ENCODE results near the gene NLGN1.

The NLGN1 gene

DNA sequence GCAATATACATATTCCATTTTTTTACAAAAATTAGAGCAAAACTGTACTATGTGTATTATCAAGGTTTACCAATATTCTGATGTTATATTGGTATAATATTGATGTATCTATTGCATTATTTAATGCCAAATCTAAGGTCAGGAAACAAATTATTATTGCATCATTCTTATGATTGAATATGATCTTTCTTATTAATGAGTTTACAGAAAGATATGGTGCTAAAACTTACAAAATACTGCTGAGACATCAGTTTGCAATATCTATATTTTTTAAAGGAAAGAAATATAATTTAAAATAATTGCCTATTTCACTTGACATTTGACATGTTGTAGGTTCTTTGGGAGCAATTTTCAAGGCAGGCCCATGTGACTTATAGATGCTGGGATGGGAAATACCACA lies 357.6 kb downstream of the NLGN1 start:
- Histone ChIP-seq H3K27ac (ENCODE audit: low read depth, low read length, poor library complexity, severe bottlenecking) (no peak overlapping the region), H2AFZ (ENCODE audit: low read length) (no peak overlapping the region), H3K4me3 (ENCODE audit: low read depth, low read length, poor library complexity, severe bottlenecking) (no peak overlapping the region), H3K9me3 (ENCODE audit: low read length) (no peaks in the 10 kb centered on the region), H3K4me2 (ENCODE audit: low read length) (no peak overlapping the region), H3K36me3 (ENCODE audit: insufficient read depth, low read length) (no peaks in the 10 kb centered on the region), H3K27me3 (ENCODE audit: insufficient read depth, low read length) (no peaks in the 10 kb centered on the region), H3K9me2 (ENCODE audit: low read depth, low read length) (no peaks in the 10 kb centered on the region), H3K4me1 (ENCODE audit: insufficient read depth, low read length, severe bottlenecking) (no peaks in the 10 kb centered on the region), H3F3A (ENCODE audit: insufficient read depth, low read length) (no peaks in the 10 kb centered on the region), H3K9ac (ENCODE audit: low read length) (no peak overlapping the region), H4K20me1 (ENCODE audit: insufficient read depth, low read length) (no peaks in the 10 kb centered on the region), H3K79me2 (ENCODE audit: insufficient read depth, low read length) (no peaks in the 10 kb centered on the region)
- TF ChIP-seq, protein P1, sequence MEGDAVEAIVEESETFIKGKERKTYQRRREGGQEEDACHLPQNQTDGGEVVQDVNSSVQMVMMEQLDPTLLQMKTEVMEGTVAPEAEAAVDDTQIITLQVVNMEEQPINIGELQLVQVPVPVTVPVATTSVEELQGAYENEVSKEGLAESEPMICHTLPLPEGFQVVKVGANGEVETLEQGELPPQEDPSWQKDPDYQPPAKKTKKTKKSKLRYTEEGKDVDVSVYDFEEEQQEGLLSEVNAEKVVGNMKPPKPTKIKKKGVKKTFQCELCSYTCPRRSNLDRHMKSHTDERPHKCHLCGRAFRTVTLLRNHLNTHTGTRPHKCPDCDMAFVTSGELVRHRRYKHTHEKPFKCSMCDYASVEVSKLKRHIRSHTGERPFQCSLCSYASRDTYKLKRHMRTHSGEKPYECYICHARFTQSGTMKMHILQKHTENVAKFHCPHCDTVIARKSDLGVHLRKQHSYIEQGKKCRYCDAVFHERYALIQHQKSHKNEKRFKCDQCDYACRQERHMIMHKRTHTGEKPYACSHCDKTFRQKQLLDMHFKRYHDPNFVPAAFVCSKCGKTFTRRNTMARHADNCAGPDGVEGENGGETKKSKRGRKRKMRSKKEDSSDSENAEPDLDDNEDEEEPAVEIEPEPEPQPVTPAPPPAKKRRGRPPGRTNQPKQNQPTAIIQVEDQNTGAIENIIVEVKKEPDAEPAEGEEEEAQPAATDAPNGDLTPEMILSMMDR (IDR thresholded peaks at IDR 0.05; ENCODE audit: low read length): no peak
- TF ChIP-seq EZH2 (IDR thresholded peaks at IDR 0.05; ENCODE audit: borderline replicate concordance, low read length): no peak

DNA sequence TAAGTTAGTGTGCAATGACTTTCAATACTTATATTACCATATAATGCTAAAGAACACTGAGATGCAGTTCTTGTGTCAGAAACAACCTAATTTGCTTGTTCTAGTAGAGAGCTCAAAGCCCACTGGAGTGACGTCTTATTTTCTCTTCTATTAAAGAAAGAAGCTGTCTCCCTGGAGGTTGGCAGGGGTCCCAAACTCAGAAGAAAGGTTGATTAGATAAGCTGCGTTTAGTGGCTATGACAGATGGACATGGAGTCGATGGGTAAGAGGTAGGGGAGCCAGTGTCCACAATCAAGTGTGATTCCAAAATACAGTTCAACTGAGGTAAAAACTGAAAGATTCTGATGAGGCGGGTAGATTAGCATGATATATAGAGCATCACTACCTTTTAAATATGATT lies 363.6 kb downstream of the NLGN1 start:
- TF ChIP-seq EZH2 (IDR thresholded peaks at IDR 0.05; ENCODE audit: borderline replicate concordance, low read length): no peak
- TF ChIP-seq, protein P1 (IDR thresholded peaks at IDR 0.05; ENCODE audit: low read length): no peak
- H3F3A ChIP-seq (ENCODE audit: insufficient read depth, low read length): no peaks in the 10 kb centered on the region
- no peak overlapping the region for H3K4me3 ChIP-seq (ENCODE audit: low read depth, low read length, poor library complexity, severe bottlenecking)

DNA sequence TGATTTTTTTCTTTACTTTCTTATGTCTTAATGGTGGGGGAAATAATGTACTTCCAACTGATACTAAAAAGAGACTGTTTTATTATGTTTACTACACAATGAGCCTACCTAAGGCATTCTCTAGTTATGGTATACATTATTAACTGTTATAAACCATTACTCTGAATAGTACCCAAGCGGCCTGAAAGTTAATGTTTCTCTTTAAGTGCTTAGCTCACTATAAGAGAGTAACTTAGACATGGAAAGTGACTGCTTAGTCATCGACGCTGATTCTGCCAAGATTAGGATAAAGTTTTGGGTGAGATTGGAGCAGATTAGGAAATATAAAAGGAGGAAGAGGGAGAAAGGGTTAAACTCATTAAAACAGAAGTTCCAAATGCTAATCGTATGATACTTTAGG lies 365.0 kb downstream of the NLGN1 start:
- no peaks in the 10 kb centered on the region for H3K27me3 ChIP-seq (ENCODE audit: insufficient read depth, low read length)
- H2AFZ ChIP-seq (ENCODE audit: low read length): no peak overlapping the region
- no peaks in the 10 kb centered on the region for H3K79me2 ChIP-seq (ENCODE audit: insufficient read depth, low read length)
- no peaks in the 10 kb centered on the region for H3K4me1 ChIP-seq (ENCODE audit: insufficient read depth, low read length, severe bottlenecking)
- H3K27ac ChIP-seq (ENCODE audit: low read depth, low read length, poor library complexity, severe bottlenecking): no peak overlapping the region
- no peaks in the 10 kb centered on the region for H4K20me1 ChIP-seq (ENCODE audit: insufficient read depth, low read length)
- H3K36me3 ChIP-seq (ENCODE audit: insufficient read depth, low read length): no peaks in the 10 kb centered on the region
- TF ChIP-seq, protein P1 (IDR thresholded peaks at IDR 0.05; ENCODE audit: low read length): no peak
- H3K9me2 ChIP-seq (ENCODE audit: low read depth, low read length): no peaks in the 10 kb centered on the region; the same call in 1 of the 2 replicates
- no peak overlapping the region for H3K4me3 ChIP-seq (ENCODE audit: low read depth, low read length, poor library complexity, severe bottlenecking)
- H3K4me2 ChIP-seq (ENCODE audit: low read length): no peak overlapping the region
- no peak overlapping the region for H3K9ac ChIP-seq (ENCODE audit: low read length)
- no peaks in the 10 kb centered on the region for H3K9me3 ChIP-seq (ENCODE audit: low read length)
- H3F3A ChIP-seq (ENCODE audit: insufficient read depth, low read length): no peaks in the 10 kb centered on the region

More for the DNA sequence above, 363.6 kb downstream of the NLGN1 start:
- no peak overlapping the region for H3K27ac ChIP-seq (ENCODE audit: low read depth, low read length, poor library complexity, severe bottlenecking)
- H3K4me2 ChIP-seq (ENCODE audit: low read length): no peak overlapping the region
- H3K36me3 ChIP-seq (ENCODE audit: insufficient read depth, low read length): no peaks in the 10 kb centered on the region
- no peak overlapping the region for H2AFZ ChIP-seq (ENCODE audit: low read length)
- H3K9me3 ChIP-seq (ENCODE audit: low read length): no peaks in the 10 kb centered on the region
- H4K20me1 ChIP-seq (ENCODE audit: insufficient read depth, low read length): no peaks in the 10 kb centered on the region
- H3K4me1 ChIP-seq (ENCODE audit: insufficient read depth, low read length, severe bottlenecking): no peaks in the 10 kb centered on the region
- no peaks in the 10 kb centered on the region for H3K79me2 ChIP-seq (ENCODE audit: insufficient read depth, low read length)
- H3K9me2 ChIP-seq (ENCODE audit: low read depth, low read length): no peaks in the 10 kb centered on the region
- no peaks in the 10 kb centered on the region for H3K27me3 ChIP-seq (ENCODE audit: insufficient read depth, low read length)
- no peak overlapping the region for H3K9ac ChIP-seq (ENCODE audit: low read length)

All from OCI-LY1 (cell line).